HEK293T (cell line): Measurements from ENCODE around the gene NDOR1.

Experiments used
- ARNT ChIP-seq: fragments of 450-650 bp; IDR thresholded peaks from 2 replicates; pipeline ENCODE4 v1.6.1; 2017; ENCODE audit warnings: mild to moderate bottlenecking
- BHLHE40 ChIP-seq: fragments of 450-650 bp; IDR thresholded peaks from 2 replicates; pipeline ENCODE4 v1.6.1; 2016; ENCODE audit warnings: mild to moderate bottlenecking, moderate library complexity, borderline replicate concordance
- CTBP1 ChIP-seq: fragments of 450-650 bp; IDR thresholded peaks from 2 replicates; pipeline ENCODE4 v1.6.1; 2016; ENCODE audit warnings: borderline replicate concordance
- ELF4 ChIP-seq: fragments of 450-650 bp; IDR thresholded peaks from 2 replicates; pipeline ENCODE4 v1.6.1; 2017; ENCODE audit warnings: antibody characterized with exemption
- FOXA1 ChIP-seq: fragments of 450-650 bp; IDR thresholded peaks from 2 replicates; pipeline ENCODE4 v1.6.1; 2016; ENCODE audit warnings: mild to moderate bottlenecking
- FOXK2 ChIP-seq: fragments of 450-650 bp; IDR thresholded peaks from 2 replicates; pipeline ENCODE4 v1.6.1; 2016; ENCODE audit warnings: mild to moderate bottlenecking
- FOXM1 ChIP-seq: fragments of 450-650 bp; IDR thresholded peaks from 2 replicates; pipeline ENCODE4 v1.6.1; 2017; ENCODE audit warnings: mild to moderate bottlenecking, borderline replicate concordance
- NFRKB ChIP-seq: fragments of 450-650 bp; IDR thresholded peaks from 2 replicates; pipeline ENCODE4 v1.6.1; 2016; ENCODE audit warnings: mild to moderate bottlenecking, moderate library complexity
- SP1 ChIP-seq: fragments of 450-650 bp; IDR thresholded peaks from 2 replicates; pipeline ENCODE4 v1.6.1; 2017
- SUZ12 ChIP-seq: fragments of 450-650 bp; IDR thresholded peaks from 2 replicates; pipeline ENCODE4 v1.6.1; 2016; ENCODE audit warnings: mild to moderate bottlenecking
- TARDBP ChIP-seq: fragments of 450-650 bp; IDR thresholded peaks from 2 replicates; pipeline ENCODE4 v1.6.1; 2016

- TF ChIP-seq FOXM1 (no peak), ARNT (no peak), FOXK2 (no peak), ELF4 (no peak), BHLHE40 (no peak), TARDBP (no peak), SP1 (no peak), FOXA1 (no peak), CTBP1 (no peak), SUZ12 (no peak), NFRKB (no peak)
These were observed 15.6 kb downstream of the NDOR1 start for GRCh38 chr9:137221095-137221505.
